ENCODE data around the gene TNFSF10. TPM values are rescaled to one million over a fixed set of nuclear protein-coding genes. Genes with fewer than 3 reads are reported as not detected.
A peak's percentile ranks its signal among the peaks of the same experiment; 100 is the strongest.

Gene TNFSF10
- total and polyA plus RNA-seq, 9 of the 15 experiments (the other 6 are each of a cell fraction or from before 2014, with no cell fraction given): 0.07 to 1.3 (median 0.27) TPM; not detected in 1

GRCh38 chr3:172511783-172512762 is 11.2 kb downstream of the TNFSF10 start:
- Histone ChIP-seq H3K4me3 (no peak overlapping the region), H4K20me1 (replicated peaks; ENCODE audit: control insufficient read depth, insufficient read depth, low read length) (no peaks in the 10 kb centered on the region; the same call in 1 of the 2 replicates), H3K27ac (ENCODE audit: extremely low read depth, low read depth, low read length) (no peak overlapping the region), H3K4me2 (ENCODE audit: insufficient read depth, low read length) (peak overlapping the region; percentile 6; the same call in 1 of the 2 replicates), H3K27me3 (ENCODE audit: control insufficient read depth in 2 of 2, insufficient read depth in 2 of 2, low read length in 2 of 2) (no peaks in the 10 kb centered on the region), H3K9me1 (ENCODE audit: control insufficient read depth, insufficient read depth, low read length) (no peaks in the 10 kb centered on the region), H3K9me3 (replicated peaks; ENCODE audit: control insufficient read depth, insufficient read depth, low read depth, low read length) (no peaks in the 10 kb centered on the region), H3K9ac (ENCODE audit: insufficient read depth in 1 of 2, low read depth in 2 of 2, low read length in 2 of 2) (peak overlapping the region in 1 of 2 experiments; percentile 14; a peak in 1 of 4 replicates), H3K36me3 (ENCODE audit: control insufficient read depth, insufficient read depth, low read length) (no peaks in the 10 kb centered on the region), H2AFZ (ENCODE audit: low read depth, low read length) (peak overlapping the region; percentile 59), H3K4me1 (replicated peaks in 1 of 2; ENCODE audit: control insufficient read depth in 2 of 2, insufficient read depth in 2 of 2, low read length in 2 of 2) (peaks cover 0 to 23% of the 10 kb centered on the region in 2 experiments; a peak in 4 of 5 replicates), H3K79me2 (ENCODE audit: control insufficient read depth, insufficient read depth, low read length) (no peaks in the 10 kb centered on the region)
- ATAC-seq (peak; percentile 82), FAIRE-seq (peak; percentile 67), DNase-seq (ENCODE audit: extremely low read depth in 1 of 4, low spot score in 3 of 4) (peak in 2 of 4 experiments; percentile 17 to 63)
- intact Hi-C loops (cut with micrococcal nuclease) (no loop called here), in situ Hi-C loops (cut with MboI) (no loop called here)
- CTCF ChIA-PET (ENCODE audit: low intra/inter-chr PET ratio): no interaction called here
- 16% methylated on average over 7 of the region's 7 CpGs for WGBS (ENCODE audit: insufficient coverage, low coverage, missing lambda C conversion rate)
- POLR2A ChIA-PET: no interaction called here
- BruUV-seq (replicated peaks): no TSS peak
- no peak for TF ChIP-seq NFIC (IDR thresholded peaks at IDR 0.05)
- no peak for TF ChIP-seq HMG20A (CRISPR knock-in tag; conservative IDR thresholded peaks at IDR 0.05)
- TF ChIP-seq SIRT6 (IDR thresholded peaks at IDR 0.05; ENCODE audit: low read depth, low read length): no peak
- no peak for TF ChIP-seq IFI16 (CRISPR knock-in tag; IDR thresholded peaks at IDR 0.05)
- no peak for TF ChIP-seq MLX (CRISPR knock-in tag; conservative IDR thresholded peaks at IDR 0.05)
- no peak for TF ChIP-seq ATF1 (CRISPR knock-in tag; IDR thresholded peaks at IDR 0.05)
- TF ChIP-seq ATF1 (tag; IDR thresholded peaks at IDR 0.05): no peak
- no peak for TF ChIP-seq MXD1 (CRISPR knock-in tag; IDR thresholded peaks at IDR 0.05; ENCODE audit: borderline replicate concordance, poor library complexity, severe bottlenecking)
- TF ChIP-seq ZFP36 (IDR thresholded peaks at IDR 0.05; ENCODE audit: low read depth, low read length, partially characterized antibody): no peak
- TF ChIP-seq TFAP4 (CRISPR knock-in tag; IDR thresholded peaks at IDR 0.05; ENCODE audit: borderline replicate concordance): no peak
- no peak for TF ChIP-seq FOS (IDR thresholded peaks at IDR 0.05; ENCODE audit: extremely low read depth, insufficient read length)
- TF ChIP-seq THAP12 (CRISPR knock-in tag; IDR thresholded peaks at IDR 0.05): no peak
- no peak for TF ChIP-seq HNRNPL (IDR thresholded peaks at IDR 0.05; ENCODE audit: low read depth, low read length)
- no peak for TF ChIP-seq MNT (conservative IDR thresholded peaks at IDR 0.05)

Data from K562 (cell line).